Measurements from ENCODE around the gene MARCHF10.
"Not testable (repeated sequence)": the region's sequence is repeated elsewhere in the genome, so short reads cannot be mapped to it uniquely, and the experiment has no call there.

MARCHF10 gene

DNA sequence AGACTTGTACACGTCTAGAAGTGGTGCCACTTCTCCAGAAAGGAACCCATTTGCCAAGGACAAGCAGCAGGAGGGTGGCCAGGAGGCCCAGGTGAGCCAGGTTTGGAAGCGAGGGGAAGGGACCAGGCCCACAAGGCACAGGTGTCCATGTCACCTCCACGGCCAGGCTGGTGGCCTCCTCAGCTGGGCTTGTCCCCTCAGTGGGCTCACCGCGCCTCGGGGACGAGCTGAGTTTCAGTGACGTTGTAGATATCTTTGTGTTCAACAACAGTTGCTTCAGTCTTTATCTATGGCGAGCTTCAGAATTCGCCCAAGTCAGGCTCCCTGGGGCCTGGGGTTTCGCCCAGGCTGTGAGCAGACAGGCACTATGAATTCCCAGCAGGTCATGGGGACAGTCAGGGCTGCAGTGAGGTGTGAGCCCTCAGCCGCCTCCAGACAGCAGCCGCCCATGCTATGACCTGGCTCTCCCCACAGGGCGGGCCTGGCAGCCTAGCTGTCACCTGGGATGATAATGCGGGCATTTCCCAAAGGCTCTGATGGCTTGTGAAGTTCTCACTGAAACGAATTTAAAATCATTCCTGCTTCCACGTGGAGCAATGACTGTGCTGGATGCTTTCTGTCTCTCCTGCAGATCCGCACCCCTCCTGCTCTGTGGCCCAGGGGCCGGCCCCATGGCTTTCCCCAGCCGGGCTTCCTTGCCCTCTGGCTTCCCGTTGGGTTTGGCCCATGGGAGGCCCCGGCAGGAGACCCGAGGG is 91.1 kb downstream of the MARCHF10 start:
- DNase-seq = no peak

DNA sequence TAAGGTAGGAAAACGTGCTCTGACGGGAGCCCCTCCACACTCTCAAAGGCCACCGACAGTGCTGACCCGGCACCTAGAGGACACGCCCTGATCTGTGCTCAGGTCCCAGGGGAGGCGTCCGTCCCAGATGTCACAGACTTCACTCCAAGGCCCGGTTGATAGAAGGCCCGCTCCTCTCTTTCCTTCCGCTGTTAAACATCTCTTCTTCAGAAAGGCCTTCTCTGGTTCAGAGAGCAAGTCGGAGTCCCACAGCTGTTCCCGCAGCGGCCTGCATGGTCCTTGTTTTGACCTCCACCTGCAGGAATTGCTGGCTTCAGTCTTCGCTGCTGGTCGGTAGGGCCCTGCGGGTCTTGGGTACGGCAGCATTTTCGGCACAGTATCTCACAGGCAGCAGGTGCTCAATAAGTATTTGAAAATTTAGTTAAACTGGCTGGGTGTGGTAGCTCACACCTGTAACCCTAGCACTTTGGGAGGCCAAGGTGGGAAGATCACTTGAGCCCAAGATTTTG is 92.2 kb downstream of the MARCHF10 start:
- no peak for DNase-seq

DNA sequence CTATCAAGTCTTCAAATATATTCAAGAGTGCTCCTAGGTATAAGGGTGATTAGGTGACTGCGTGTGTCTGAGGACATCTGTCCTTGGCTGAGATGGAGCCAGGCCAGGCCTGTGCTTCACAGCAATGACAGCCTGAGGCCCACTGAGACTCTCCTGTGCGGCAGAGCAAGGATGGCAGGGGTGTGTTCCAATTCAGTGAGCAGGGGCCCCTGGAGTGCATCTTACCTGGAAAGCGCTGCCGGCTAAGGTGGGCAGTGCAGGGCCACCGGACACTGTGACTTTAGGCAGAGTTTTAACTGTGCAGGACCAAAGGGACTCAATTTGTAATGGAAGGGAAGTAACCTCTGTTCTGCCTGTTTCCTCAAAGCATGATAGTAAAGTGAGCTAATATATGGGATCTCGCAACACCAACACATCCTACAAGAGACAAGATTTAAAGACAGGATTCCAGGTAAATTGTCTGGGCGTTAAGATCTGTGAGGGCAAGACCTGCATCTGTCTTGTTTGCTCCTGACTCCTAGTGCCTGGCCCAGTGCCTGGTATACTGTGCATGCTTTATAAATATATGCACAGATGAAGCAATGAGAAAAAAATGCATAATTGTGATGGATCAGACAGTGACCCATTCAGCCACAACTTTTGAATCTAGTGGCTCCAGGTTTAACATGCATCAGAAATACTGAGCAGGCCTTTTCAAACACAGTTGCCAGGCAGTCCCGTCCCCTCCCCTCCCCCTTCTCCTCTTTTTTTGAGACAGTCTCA is 93.9 kb downstream of the MARCHF10 start:
- no peak for DNase-seq

- no peak for DNase-seq
Measured at GRCh38 chr17:62713086-62713881, 94.8 kb downstream of the MARCHF10 start.

DNA sequence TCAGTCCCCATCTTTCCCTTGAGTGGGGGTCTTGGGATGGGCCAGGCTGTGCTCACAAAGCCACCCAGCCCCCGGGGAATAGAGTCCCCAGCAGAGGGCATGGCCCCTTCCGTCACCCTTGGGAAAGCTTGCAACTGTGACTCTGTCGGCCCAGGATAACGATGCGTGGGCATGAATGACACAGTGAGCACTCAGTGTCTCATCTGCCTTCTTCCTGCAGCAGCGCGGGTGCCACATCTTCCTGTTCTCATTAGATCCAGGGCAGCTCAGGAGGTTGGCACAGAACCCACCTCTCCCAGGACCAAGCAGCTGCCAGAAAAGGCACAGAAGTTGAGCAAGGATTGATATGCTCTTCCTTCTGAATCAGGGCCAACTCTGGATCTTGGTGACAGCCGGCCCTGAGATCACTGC is 95.9 kb downstream of the MARCHF10 start:
- no peak for DNase-seq

DNA sequence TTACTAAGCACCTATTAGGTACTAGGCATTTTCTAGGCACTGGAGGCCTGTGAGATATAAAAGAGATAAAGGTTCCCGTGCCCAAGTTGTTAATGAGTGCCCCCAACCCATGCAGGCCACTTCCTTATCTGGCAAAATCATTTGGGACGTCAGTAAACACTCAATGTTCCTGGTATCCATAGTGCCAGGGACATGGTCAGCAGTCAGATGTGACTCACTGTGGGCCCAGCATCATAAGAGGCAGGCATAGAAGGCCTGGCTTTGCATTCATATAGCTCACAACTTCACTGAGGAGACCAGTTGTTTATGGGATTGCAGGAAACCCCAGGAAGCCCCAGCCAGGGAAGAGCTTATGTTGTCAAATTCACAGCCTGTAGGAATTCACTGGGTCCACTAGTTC is 99.5 kb downstream of the MARCHF10 start:
- DNase-seq = no peak

DNA sequence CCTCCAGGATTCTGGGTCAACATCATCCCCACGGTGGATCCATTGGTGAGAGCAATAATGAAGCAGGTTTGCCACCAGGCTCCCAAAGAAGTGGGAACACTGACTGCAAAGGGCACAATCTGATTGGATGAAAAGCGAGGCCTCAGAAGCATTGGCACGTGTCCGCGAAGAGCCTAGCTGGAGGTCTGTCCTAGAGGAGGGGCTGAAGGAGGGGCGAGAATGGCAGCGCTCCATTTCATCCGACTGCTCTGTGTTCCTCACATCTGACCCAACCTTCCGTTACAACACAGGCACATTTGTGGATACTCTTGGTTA is 100.7 kb downstream of the MARCHF10 start:
- no peak for DNase-seq

- no peak for DNase-seq
Measured at GRCh38 chr17:62706598-62707424, 101.3 kb downstream of the MARCHF10 start.

- DNase-seq = no peak
Measured at GRCh38 chr17:62705778-62706597, 102.1 kb downstream of the MARCHF10 start.

DNA sequence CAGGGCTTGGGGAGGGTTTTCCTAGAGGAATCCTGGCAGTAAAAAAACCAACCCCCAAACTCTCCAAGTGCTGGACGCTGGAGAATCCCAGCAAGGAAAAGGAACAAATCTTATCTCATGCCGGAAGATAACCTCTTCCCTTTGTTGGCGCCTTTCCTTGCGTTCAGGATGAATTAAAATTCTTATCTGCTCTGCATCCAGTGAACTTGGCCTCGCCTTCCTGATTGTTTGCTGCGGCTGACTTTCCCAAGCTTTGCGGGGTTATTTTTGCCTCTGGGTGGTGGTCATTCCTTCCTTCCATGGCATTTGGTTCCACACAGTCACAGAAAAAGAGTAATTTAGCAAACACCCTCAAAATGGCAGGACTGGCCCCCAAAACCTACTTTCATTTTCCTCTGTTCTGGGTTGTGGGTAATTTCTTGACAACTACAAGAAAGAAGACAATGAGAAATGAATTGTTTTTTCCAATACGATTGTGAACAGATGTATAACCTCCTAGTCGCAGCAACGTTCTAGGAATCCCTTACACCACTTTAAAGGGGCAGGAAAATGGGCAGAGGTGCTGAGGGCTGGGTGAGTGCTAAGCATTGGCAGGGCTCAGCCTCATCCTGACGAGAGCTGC is 102.8 kb downstream of the MARCHF10 start:
- DNase-seq = no peak

- DNase-seq = no peak
Measured at GRCh38 chr17:62704381-62704971, 103.6 kb downstream of the MARCHF10 start.

GRCh38 chr17:62703776-62704380 is 104.2 kb downstream of the MARCHF10 start:
- peak; percentile 48 for DNase-seq

GRCh38 chr17:62703261-62703775 is 104.8 kb downstream of the MARCHF10 start:
- no peak for DNase-seq

DNA sequence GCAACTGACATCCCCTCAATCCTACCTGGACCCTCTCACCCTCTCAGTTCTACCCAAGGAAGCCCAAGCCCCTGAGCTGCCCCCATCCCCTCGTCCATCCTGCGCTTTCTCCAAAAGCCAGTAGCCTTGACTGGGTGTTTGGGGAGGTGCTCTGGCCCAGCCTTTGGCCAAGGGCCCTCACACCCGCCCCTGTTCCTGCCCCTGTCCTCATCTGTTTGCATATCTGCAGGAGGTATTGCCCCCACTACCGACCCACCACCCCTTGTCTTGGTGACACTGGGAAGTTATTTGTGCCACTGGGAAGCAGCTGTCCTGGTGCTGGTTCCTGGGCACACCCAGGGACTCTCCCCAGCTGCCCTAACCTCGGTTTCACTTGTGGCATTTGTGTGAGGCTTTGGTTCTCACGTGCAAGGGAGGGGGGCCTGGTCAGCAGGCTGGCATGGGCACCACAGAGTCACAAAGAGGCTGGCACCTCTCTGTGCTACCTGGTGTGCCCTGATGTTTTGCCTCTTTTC is 105.3 kb downstream of the MARCHF10 start:
- DNase-seq = no peak

GRCh38 chr17:62701706-62702085 is 106.4 kb downstream of the MARCHF10 start:
- DNase-seq = no peak

- DNase-seq = no peak
Measured at GRCh38 chr17:62700964-62701705, 107.0 kb downstream of the MARCHF10 start.

DNA sequence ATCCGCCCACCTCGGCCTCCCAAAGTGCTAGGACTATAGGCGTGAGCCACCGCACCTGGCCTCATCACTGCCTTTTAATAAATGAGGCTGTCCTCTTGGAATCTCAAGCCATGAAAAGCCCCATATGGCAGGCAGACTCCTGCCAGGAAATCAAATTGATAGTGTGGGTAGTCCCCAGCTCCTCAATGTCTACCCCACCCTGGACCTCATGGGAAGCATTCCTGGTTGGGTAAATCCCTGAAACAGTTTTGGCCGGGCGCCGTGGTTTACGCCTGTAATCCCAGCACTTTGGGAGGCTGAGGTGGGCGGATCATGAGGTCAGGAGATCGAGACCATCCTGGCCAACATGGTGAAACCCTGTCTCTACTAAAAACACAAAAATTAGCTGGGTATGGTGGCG is 109.7 kb downstream of the MARCHF10 start:
- DNase-seq = not testable (repeated sequence)

- DNase-seq = no peak
Measured at GRCh38 chr17:62696726-62697490, 111.2 kb downstream of the MARCHF10 start.
